Adrenal gland (tissue), 12 donors: ENCODE data around the gene THRA. TPM values are rescaled to one million over a fixed set of nuclear protein-coding genes. Genes with fewer than 3 reads are reported as not detected.

ENCODE experiments used
- DNase-seq, 7 donors: peaks; one replicate each; pipeline ENCODE4 v3.0.0-alpha.2; 2019 to 2020
- H3K27ac ChIP-seq, 5 donors: fragments of 200-600 bp; sonication (generic) in 4 of 5; 1 replicate in 3 of 5; 2 replicates in 2 of 5; pipeline versions ENCODE4 v1.5.1 to v1.8.0; 2016 to 2020; ENCODE audit warnings: mild to moderate bottlenecking in 1 of 5
- H3K27me3 ChIP-seq: fragments of 200-600 bp; 2 replicates; pipeline ENCODE4 v1.8.0; 2021
- H3K36me3 ChIP-seq, 2 donors: fragments of 200-600 bp; replicated peaks in 1 of 2; 1 replicate in 1 of 2; 2 replicates in 1 of 2; pipeline versions ENCODE4 v1.5.1 to v1.8.0; 2018 to 2022
- H3K4me1 ChIP-seq, 2 donors: fragments of 200-600 bp; replicated peaks in 1 of 2; 1 replicate in 1 of 2; 2 replicates in 1 of 2; pipeline versions ENCODE4 v1.5.1 to v1.8.0; 2018 to 2021
- H3K4me3 ChIP-seq, 4 donors: fragments of 200-600 bp; sonication (generic) in 3 of 4; one replicate each; pipeline ENCODE4 v1.5.1; 2016 to 2018
- H3K9me3 ChIP-seq, 3 donors: fragments of 200-600 bp; sonication (generic) in 1 of 3; replicated peaks in 1 of 3; 1 replicate in 2 of 3; 2 replicates in 1 of 3; pipeline versions ENCODE4 v1.5.1 to v1.8.0; 2016 to 2021
- POLR2A ChIP-seq, 2 donors: fragments of 450-650 bp; IDR thresholded peaks; one replicate each; pipeline ENCODE4 v1.6.1; 2017; ENCODE audit warnings: antibody characterized with exemption in 2 of 2, mild to moderate bottlenecking in 2 of 2, moderate library complexity in 1 of 2
- WGBS, 4 donors: extraction: QIAGEN DNeasy Blood & Tissue Kit in 2 of 4; methylation state at CpG; one replicate each; pipeline versions ENCODE4 v1.1.5 to v1.1.7; 2013 to 2017; 5-methylcytosine and 5-hydroxymethylcytosine counted together
- intact Hi-C, 2 donors: fragments of 100-400 bp; cut with DNase I; formaldehyde crosslinking; loops; one replicate each; pipeline versions ENCODE4 v1.14.1 to v1.15.0; 2022 to 2023
- polyA plus RNA-seq, 3 donors: library from polyadenylated mRNA; stranded (reverse); fragments of 200-250 nt in 2 of 3; fragments of 350-450 nt in 1 of 3; fragmentation: Illumina TruSeq in 1 of 3; extraction: RNeasy Lipid Tissue Mini Kit (QIAGEN cat#74804) in 1 of 3; gene quantifications; one replicate each; pipeline ENCODE4 v1.2.3, GENCODE V29; 2013 to 2014
- total RNA-seq, 9 donors: library from RNA; depleted of rRNA in 4 of 9; stranded (reverse); fragments of >200 nt in 4 of 9; fragments of 120-200 nt in 1 of 9; fragmentation: NEBNext Ultra II Directional in 1 of 9; extraction: Animal tissue kit (Norgen Biotek cat#: 25700) in 1 of 9; gene quantifications; one replicate each; pipeline versions ENCODE4 v1.1.0 to v1.2.4, GENCODE V29; 2013 to 2023
- TF ChIP-seq, protein P1 (sequence below), 6 experiments: fragments of 450-650 bp in 4 of 6; fragments of 200-600 bp in 2 of 6; sonication (generic) in 1 of 6; IDR thresholded peaks; 1 replicate in 5 of 6; 2 replicates in 1 of 6; pipeline versions ENCODE4 v1.5.1 to v1.8.0; 2016 to 2021; ENCODE audit warnings: antibody characterized with exemption in 6 of 6, mild to moderate bottlenecking in 2 of 6, moderate library complexity in 1 of 6
- donor health status: healthy with polysubstance abuse.
- donor health status: Bipolar disorder and iron deficiency.
- donor health status: DM: yes; HTN: yes; CAD: no.
- donor health status: DM: no; HTN: no; CAD: no.
- donor health status: DM: no; HTN: no; CAD: no.
- donor health status: DM: yes; HTN: yes; CAD: no.

The THRA gene
- total and polyA plus RNA-seq, 12 donors, result 39.2 to 110 (median 65.8) TPM

DNA sequence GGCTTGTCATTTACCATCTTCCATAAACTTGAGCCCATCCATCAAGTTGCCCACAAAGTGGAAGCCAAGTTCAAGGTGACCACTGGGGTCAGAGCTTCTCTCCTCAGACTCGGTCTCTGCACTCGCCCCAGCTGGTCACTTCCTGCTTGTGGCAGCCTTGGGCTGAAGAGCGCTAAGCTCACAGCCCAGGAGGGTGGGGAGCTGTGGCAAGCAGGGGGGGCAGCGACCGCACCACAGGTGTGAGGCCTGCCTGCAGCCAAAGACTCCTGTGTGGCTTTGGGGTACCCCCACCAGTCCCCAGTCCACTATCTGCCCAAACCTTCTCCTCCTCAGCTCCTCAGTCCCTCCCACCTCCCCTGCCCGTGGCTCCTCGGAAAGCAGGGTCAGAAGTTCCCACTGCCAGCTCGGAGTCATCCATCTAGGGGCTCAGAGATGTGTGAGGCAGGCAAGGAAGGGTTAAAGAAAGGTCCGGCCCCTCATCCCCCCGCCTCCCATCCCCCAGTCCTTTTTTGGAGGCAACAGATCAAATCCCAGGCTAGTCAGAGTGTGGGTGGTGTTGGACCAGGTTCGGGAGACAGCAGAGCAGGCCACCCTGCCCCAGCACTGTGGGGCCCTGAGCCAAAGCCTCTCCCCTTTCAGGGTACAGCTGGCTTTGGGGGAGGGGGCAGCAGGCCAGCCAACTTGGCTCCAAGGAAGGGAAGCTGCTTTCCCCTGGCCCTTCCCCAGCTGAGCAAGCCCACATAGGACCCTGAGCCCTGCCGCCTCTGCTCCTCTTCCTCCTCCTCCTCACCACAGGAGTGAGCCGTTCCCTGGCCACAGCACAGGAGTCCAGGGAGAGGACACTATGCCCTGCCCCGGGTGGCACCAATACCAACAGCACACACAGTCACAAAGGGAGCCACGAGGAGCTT is 44.3 kb upstream of the THRA start:
- DNase-seq, result peak in 3 of 7 donors; percentile 42 to 59 (median 45)
- no peak for TF ChIP-seq POLR2A (IDR thresholded peaks at IDR 0.05)
- TF ChIP-seq, protein P1, sequence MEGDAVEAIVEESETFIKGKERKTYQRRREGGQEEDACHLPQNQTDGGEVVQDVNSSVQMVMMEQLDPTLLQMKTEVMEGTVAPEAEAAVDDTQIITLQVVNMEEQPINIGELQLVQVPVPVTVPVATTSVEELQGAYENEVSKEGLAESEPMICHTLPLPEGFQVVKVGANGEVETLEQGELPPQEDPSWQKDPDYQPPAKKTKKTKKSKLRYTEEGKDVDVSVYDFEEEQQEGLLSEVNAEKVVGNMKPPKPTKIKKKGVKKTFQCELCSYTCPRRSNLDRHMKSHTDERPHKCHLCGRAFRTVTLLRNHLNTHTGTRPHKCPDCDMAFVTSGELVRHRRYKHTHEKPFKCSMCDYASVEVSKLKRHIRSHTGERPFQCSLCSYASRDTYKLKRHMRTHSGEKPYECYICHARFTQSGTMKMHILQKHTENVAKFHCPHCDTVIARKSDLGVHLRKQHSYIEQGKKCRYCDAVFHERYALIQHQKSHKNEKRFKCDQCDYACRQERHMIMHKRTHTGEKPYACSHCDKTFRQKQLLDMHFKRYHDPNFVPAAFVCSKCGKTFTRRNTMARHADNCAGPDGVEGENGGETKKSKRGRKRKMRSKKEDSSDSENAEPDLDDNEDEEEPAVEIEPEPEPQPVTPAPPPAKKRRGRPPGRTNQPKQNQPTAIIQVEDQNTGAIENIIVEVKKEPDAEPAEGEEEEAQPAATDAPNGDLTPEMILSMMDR (IDR thresholded peaks at IDR 0.05), result no peak
- 35 to 61% (median 42%) methylated on average over 8 to 15 of the region's 15 CpGs for WGBS, 4 donors
- Histone ChIP-seq H3K36me3 (peaks cover 0 to 13% of the 10 kb centered on the region in 2 donors), H3K27me3 (no peaks in the 10 kb centered on the region), H3K4me3 (no peak overlapping the region), H3K27ac (peak overlapping the region in 3 of 5 donors; percentile 54 to 78 (median 63)), H3K9me3 (no peaks in the 10 kb centered on the region), H3K4me1 (peaks cover 43 to 55% of the 10 kb centered on the region in 2 donors)
- intact Hi-C loops, result loop anchor here in 1 of 2 donors (5.0 to 10.0 kb wide), 2 partner anchors 56 to 74 kb away; no protein-coding TSS in a partner anchor

DNA sequence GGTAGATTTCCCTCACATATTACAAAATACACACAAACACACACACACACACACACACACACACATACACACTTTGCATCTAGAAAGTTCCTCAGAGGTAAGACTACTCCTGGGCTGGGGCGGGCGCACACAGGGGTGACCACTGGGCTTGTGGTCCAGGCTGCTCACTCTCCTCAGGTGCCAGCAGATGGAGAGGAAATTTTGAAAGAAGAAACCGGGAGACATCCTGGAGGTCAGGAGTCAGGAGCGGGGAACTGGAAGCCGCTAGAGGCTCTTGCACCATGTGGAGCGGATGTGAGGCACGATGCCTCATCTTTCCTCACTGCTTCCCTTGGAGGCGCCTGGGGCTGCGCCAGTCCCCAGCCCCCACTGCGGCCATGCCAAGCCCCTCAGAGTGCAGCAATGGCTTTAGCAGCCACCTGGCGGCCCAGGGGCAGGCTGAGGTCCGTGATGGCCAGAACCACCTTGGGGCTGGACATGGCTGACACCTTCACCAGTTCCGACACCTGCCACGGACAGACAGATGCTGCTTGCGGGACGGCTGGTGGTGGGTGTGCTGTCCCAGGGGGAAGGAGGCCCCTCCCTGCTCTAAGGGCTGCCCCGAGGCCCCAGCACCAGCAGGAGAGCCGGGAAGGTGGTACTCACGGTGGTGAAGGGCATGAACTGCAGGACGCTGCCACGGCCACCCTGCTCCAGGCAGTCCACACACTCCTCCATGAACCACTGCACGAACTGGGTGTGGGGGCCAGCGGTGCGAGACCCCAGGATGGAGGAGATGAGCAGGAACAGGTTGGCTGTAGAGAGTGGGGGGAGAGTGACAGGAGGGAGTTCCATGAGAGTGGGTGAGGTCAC is 43.4 kb upstream of the THRA start:
- peaks cover 0 to 13% of the 10 kb centered on the region in 2 donors for H3K36me3 ChIP-seq
- intact Hi-C loops, result loop anchor here in 1 of 2 donors (5.0 to 10.0 kb wide), 2 partner anchors 55 to 73 kb away; no protein-coding TSS in a partner anchor
- peak in 2 of 7 donors; percentile 24 to 28 for DNase-seq

DNA sequence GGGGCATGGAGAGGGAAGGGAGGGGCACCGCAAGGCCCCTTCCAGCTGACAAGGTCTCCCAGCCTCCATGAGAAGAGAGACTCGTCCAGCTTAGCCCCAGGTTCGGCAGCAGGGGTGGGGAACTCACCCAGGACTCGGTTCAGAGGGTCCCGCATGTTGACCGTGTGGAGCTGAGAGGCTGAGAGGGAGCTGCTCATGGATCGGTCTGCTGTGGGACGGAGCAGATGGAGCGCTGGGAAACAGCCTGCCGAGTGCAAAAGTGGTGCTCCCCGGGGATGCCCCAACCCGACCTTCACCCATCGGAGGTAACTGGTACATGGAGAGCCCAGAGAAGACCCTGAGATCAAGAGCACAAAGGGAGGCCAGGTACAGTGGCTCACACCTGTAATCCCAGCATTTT is 42.6 kb upstream of the THRA start:
- Histone ChIP-seq H3K36me3 (peaks cover 0 to 13% of the 10 kb centered on the region in 2 donors), H3K9me3 (no peaks in the 10 kb centered on the region), H3K27ac (peak overlapping the region in 3 of 5 donors; percentile 84 to 89 (median 88)), H3K27me3 (no peaks in the 10 kb centered on the region), H3K4me1 (peaks cover 35 to 38% of the 10 kb centered on the region in 2 donors), H3K4me3 (no peak overlapping the region)
- 90 to 96% (median 92%) methylated on average over 11 to 13 of the region's 13 CpGs for WGBS, 4 donors
- no peak for DNase-seq
- TF ChIP-seq POLR2A (IDR thresholded peaks at IDR 0.05), result no peak
- TF ChIP-seq, protein P1 (IDR thresholded peaks at IDR 0.05), result no peak
- intact Hi-C loops, result no loop called here

More for the DNA sequence above, 43.4 kb upstream of the THRA start:
- Histone ChIP-seq H3K9me3 (no peaks in the 10 kb centered on the region), H3K27ac (peak overlapping the region in 3 of 5 donors; percentile 40 to 88 (median 84)), H3K27me3 (no peaks in the 10 kb centered on the region), H3K4me3 (no peak overlapping the region), H3K4me1 (peaks cover 37 to 46% of the 10 kb centered on the region in 2 donors)
- 82 to 87% (median 83%) methylated on average over 11 to 24 of the region's 24 CpGs for WGBS, 4 donors
- TF ChIP-seq POLR2A (IDR thresholded peaks at IDR 0.05), result no peak
- TF ChIP-seq, protein P1 (IDR thresholded peaks at IDR 0.05), result no peak
